Chondrocyte (in vitro differentiated cells): Measurements from ENCODE around the gene CDH8. TPM values are rescaled to one million over a fixed set of nuclear protein-coding genes. Genes with fewer than 3 reads are reported as not detected.

Experiments used
- DNase-seq: peaks from one replicate; pipeline ENCODE4 v3.0.0; 2021; ENCODE audit warnings: mixed read lengths, low spot score
- H3K27ac Mint-ChIP-seq: one replicate; pipeline ENCODE4 v1.8.0; 2021; ENCODE audit warnings: mild to moderate bottlenecking, moderate library complexity, mixed read lengths; ENCODE audit not compliant: unreplicated experiment
- H3K27me3 Mint-ChIP-seq: 2 replicates; pipeline ENCODE4 v1.8.0; 2021; ENCODE audit warnings: low read depth, mixed read lengths
- H3K36me3 Mint-ChIP-seq: 2 replicates; pipeline ENCODE4 v1.8.0; 2021; ENCODE audit warnings: low read depth, mixed read lengths
- H3K4me1 Mint-ChIP-seq: 2 replicates; pipeline ENCODE4 v1.8.0; 2021; ENCODE audit warnings: low read depth, mild to moderate bottlenecking, mixed read lengths
- H3K4me3 Mint-ChIP-seq: one replicate; pipeline ENCODE4 v1.8.0; 2021; ENCODE audit warnings: mild to moderate bottlenecking, moderate library complexity, mixed read lengths; ENCODE audit not compliant: unreplicated experiment
- H3K9me3 Mint-ChIP-seq: 2 replicates; pipeline ENCODE4 v1.8.0; 2021; ENCODE audit warnings: low read depth, mixed read lengths
- CTCF ChIP-seq: fragments of 200-600 bp; sonication (generic); IDR thresholded peaks from 2 replicates; pipeline ENCODE4 v1.5.0; 2021; ENCODE audit warnings: antibody characterized with exemption, mild to moderate bottlenecking, moderate library complexity
- total RNA-seq: library from RNA; stranded (reverse); gene quantifications from 3 replicates; pipeline ENCODE4 v1.2.1, GENCODE V29; 2021

The CDH8 gene
- total RNA-seq, 1 donor from 2014 or later = 5.7 TPM

DNA sequence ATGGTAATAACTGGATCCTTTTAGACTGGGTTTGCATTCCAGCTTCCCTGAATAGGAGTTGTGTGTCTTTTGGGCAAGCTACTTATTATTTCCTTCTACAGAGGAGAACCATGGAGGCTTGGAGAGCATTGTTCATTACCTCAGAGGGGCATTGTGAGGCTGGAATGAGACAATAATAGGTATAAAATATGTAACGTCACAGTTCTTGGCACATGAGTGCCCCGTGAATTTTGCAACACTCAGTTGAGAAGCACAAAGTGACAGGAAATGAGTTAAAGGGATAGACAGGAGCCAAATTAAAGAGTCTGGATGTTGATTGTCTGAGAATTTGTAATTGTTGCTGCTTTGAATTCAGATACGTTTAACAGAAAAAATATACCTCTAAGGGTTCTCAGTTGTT lies 92.2 kb downstream of the CDH8 start:
- Mint-ChIP-seq H3K36me3 (peaks cover 1% of the 10 kb centered on the region), H3K9me3 (peaks cover 4% of the 10 kb centered on the region), H3K4me1 (no peaks in the 10 kb centered on the region), H3K27ac (no peak overlapping the region), H3K27me3 (peaks cover 15% of the 10 kb centered on the region), H3K4me3 (no peak overlapping the region)
- TF ChIP-seq CTCF = no peak
- no peak for DNase-seq

GRCh38 chr16:61940611-61941010 lies 95.6 kb downstream of the CDH8 start:
- H3K36me3 Mint-ChIP-seq = peaks cover 1% of the 10 kb centered on the region
- H3K4me3 Mint-ChIP-seq = no peak overlapping the region
- peaks cover 16% of the 10 kb centered on the region for H3K27me3 Mint-ChIP-seq
- TF ChIP-seq CTCF = no peak
- H3K4me1 Mint-ChIP-seq = no peaks in the 10 kb centered on the region
- no peak overlapping the region for H3K27ac Mint-ChIP-seq
- no peaks in the 10 kb centered on the region for H3K9me3 Mint-ChIP-seq
- DNase-seq = no peak

- H3K27me3 Mint-ChIP-seq = peaks cover 10% of the 10 kb centered on the region
- H3K36me3 Mint-ChIP-seq = peaks cover 1% of the 10 kb centered on the region
- no peak for DNase-seq
- no peak overlapping the region for H3K4me3 Mint-ChIP-seq
- H3K27ac Mint-ChIP-seq = no peak overlapping the region
- H3K4me1 Mint-ChIP-seq = peaks cover 2% of the 10 kb centered on the region
- no peaks in the 10 kb centered on the region for H3K9me3 Mint-ChIP-seq
- no peak for TF ChIP-seq CTCF
These were observed 98.6 kb downstream of the CDH8 start for GRCh38 chr16:61937646-61938045.

DNA sequence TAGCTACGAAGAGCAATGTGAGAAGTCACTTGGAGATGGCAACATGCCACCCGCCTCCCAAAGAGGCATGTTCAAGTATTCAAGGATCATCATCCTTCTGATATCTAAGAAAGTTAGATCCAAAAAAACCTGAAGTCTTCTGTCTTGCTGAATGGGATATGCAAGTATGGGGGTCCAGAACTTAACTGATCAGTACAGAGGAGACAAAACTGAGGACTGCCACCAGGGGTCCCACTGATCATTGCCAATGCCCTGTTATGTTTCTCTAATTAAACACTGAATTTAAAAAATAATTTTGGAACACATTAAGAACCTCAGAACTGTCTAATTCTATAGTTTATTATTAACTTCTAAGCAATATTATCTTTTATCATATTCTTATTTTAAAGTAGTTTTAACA lies 99.7 kb downstream of the CDH8 start:
- no peaks in the 10 kb centered on the region for H3K9me3 Mint-ChIP-seq
- DNase-seq = no peak
- no peak overlapping the region for H3K27ac Mint-ChIP-seq
- peaks cover 2% of the 10 kb centered on the region for H3K4me1 Mint-ChIP-seq
- TF ChIP-seq CTCF = peak; percentile 68
- H3K36me3 Mint-ChIP-seq = no peaks in the 10 kb centered on the region
- peaks cover 7% of the 10 kb centered on the region for H3K27me3 Mint-ChIP-seq
- H3K4me3 Mint-ChIP-seq = no peak overlapping the region

DNA sequence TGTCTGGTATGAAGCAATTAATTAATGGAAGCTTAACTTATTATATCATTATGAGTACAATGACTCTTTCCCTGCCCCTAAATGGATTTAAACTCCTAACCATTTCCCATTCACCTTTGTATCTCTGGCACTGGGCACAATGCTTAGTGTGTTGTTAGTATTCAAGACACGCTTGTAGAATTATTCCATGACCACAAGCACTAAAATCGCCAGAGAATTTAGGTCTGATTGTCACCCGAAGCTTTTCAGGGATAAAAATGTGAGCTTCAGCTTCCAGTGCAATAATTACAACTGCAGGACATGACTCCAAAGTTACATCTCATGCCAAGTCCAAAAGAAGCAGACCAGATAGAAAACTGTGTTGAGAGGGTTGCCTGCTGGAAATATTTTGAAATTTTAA lies 101.6 kb downstream of the CDH8 start:
- no peak overlapping the region for H3K27ac Mint-ChIP-seq
- H3K4me3 Mint-ChIP-seq = no peak overlapping the region
- no peak for TF ChIP-seq CTCF
- H3K9me3 Mint-ChIP-seq = no peaks in the 10 kb centered on the region
- peaks cover 7% of the 10 kb centered on the region for H3K27me3 Mint-ChIP-seq
- H3K4me1 Mint-ChIP-seq = peaks cover 2% of the 10 kb centered on the region
- DNase-seq = no peak
- H3K36me3 Mint-ChIP-seq = no peaks in the 10 kb centered on the region
